Muscle of back (tissue), 11 donors: Measurements from ENCODE around the gene NCDN. TPM values are rescaled to one million over a fixed set of nuclear protein-coding genes. Genes with fewer than 3 reads are reported as not detected.
"Not testable (repeated sequence)": the region's sequence is repeated elsewhere in the genome, so short reads cannot be mapped to it uniquely, and the experiment has no call there.

Experiments
- DNase-seq, 3 donors: peaks; one replicate each; pipeline versions ENCODE4 v3.0.0 to v3.0.0-alpha.2; 2013
- polyA plus RNA-seq, 10 donors: library from polyadenylated mRNA; unstranded; fragments of 120-200 nt; gene quantifications; one replicate each; pipeline ENCODE4 v1.2.1, GENCODE V29; 2013; ENCODE audit not compliant: insufficient read length in 10 of 10

The NCDN gene
- polyA plus RNA-seq, 10 donors: 10.1 to 15.6 (median 14.4) TPM

- DNase-seq: no peak
Measured at GRCh38 chr1:35567947-35568558, 10.5 kb downstream of the NCDN start.

- DNase-seq: peak; percentile 53 to 85 (median 76)
Measured at GRCh38 chr1:35568975-35569395, 11.4 kb downstream of the NCDN start.

DNA sequence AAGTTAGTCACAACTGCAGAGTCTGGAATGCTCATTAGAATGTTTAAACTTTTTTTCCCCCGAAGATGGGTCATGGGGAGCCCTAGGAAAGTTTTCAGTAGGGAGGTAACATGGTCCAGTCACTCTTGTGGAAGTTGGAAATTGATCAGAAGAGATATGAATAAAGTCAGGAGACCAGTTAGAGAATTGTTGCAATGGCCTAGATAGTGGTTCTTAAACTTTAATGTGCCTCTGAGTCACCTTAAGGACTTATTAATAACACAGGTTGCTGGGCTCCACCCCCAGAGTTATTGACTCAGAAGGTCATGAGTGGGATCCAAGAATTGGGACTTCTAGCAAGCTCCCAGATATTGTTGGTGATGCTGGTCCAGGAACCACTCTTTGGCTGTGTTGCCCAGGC, 12.3 kb downstream of the NCDN start:
- DNase-seq: no peak

DNA sequence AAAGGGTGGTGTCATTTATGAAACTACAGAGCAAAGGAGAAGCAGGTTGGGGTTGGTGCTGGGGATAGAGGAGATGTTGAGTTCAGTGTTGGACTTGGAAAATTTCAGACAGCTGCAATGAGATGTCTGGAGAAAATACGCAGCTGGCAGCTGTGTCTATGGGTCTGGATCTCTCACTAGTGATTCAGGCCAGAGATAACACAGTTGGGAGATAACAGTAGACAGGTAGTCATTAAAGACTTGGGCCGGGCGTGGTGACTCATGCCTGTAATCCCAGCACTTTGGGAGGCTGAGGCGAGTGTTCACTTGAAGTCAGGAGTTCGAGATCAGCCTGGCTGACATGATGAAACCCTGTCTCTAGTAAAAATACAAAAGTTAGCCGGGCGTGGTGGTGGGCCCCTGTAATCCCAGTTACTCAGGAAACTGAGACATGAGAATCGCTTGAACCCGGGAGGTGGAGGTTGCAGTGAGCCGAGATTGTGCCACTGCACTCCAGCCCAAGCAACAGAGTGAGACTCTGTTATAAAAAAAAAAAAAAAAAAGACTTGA, 13.1 kb downstream of the NCDN start:
- no peak for DNase-seq

- DNase-seq: no peak
Measured at GRCh38 chr1:35571263-35571662, 13.7 kb downstream of the NCDN start.

- no peak for DNase-seq
Measured at GRCh38 chr1:35572296-35572695, 14.7 kb downstream of the NCDN start.

DNA sequence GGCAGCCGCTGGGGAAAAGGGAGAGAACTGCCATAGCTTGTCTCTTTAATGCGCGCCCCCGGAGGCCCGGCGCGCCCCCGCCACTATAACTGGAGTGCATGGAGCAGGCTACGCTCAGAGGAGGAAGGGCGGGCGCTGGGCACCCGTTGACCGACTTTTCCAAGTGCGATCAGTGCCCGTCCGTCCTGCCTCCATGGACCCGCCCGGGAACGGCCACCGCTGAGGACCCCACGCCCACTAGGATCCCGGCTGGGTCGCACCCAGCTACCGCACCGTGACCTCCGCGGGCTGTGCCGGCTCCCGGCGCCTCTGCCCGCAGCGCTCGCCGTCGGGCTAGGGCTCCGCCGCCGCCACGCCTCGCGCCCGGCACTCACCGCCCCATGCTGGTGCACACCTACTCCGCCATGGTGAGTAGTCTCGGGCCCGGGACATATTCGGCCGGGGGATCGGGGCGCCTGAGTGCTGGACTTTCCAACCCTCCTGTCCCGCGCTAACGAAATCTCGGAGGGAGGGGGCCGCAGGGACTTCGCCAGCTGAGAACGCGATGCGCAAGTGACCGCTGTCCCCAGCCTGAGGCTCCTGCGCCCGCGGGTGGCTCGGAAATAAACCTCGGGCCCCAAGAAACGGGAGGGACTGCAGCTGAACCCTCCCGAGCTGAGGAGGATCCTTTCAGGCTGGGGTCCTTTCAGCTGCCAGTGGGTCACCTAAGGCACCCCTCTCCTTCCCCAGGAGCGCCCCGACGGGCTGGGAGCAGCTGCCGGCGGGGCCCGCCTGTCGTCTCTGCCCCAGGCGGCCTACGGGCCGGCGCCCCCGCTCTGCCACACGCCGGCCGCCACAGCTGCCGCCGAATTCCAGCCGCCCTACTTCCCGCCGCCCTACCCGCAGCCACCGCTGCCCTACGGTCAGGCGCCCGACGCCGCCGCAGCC, 15.9 kb downstream of the NCDN start, which contains the start of gene TFAP2E:
TFAP2E (plus strand) TSS at position 117 of the 927 bp plus-strand sequence; CDS start at position 381, 264 bp downstream.
- peak in 1 of 3 donors; percentile 75 for DNase-seq

- DNase-seq: no peak
Measured at GRCh38 chr1:35574125-35574654, 16.6 kb downstream of the NCDN start.

DNA sequence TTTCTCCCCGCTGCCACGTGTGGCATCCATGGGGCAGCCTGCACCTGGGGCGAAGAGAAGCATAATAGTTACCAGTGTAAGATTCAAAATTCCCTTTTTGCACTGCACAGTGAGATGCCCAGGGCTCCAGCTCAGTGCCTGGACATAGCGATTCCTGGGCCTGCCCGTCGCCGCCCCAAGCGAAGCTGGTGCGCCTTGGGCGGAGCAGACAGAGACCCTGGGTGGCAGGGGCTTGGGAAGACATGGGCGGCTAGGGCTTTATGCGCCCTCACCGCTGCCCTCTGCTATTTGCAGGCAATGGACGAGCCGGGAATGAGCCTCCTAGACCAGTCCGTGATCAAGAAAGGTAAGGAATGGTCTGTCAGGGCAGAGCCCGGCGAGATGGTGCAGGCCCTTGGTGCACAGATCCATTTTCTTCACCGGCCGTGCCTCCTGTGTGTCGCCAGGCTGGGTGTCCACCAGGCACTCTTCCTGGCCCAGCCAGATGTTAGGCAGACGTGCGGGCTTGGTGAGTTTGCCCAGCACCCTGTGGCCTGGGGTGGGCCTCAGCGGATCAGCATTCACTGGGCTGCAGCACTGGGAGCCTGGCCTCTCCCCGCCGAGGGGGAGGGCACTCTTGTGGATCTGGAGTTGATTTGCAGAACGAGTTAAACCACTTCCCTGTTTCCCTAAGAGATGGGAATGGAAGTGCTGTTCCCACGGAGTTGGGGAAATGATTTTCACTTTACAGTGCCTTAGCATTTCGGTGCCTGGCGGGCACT, 17.2 kb downstream of the NCDN start:
- DNase-seq: no peak

GRCh38 chr1:35575416-35575958, 17.9 kb downstream of the NCDN start:
- DNase-seq: no peak

DNA sequence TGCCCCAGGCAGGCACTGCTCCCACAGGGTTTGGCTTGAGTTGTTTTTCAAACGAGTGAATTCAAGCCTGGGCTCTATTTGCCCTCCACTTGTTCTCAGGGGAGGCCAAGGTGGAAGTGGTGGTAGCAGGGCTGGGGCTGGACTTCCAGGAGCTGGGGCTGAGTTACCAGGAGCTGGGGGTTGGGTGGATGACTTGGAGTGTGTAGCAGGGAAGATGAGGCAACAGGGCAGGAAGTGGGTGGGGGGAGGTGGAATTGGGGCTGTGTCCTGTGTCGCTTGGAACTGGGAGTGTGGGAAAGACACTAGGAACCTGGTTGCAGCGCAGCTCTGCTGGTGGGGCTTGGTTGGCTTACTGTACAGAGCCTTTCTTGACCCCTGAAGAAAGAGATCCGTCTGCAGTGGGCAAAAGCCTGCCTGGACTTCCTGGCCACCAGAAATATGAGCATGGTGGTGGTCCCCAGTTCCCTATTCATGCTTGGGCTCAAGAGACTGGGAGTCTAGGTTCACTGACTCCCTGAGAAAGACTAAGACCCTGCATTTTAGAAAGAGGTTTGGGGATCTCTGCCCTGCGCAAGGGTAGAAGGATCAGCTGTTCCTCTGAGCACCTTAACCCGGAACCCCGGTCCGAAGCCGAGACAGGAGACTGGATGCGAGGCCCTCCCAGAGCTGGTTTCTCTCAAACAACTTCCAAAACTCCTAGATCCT, 18.6 kb downstream of the NCDN start:
- no peak for DNase-seq

DNA sequence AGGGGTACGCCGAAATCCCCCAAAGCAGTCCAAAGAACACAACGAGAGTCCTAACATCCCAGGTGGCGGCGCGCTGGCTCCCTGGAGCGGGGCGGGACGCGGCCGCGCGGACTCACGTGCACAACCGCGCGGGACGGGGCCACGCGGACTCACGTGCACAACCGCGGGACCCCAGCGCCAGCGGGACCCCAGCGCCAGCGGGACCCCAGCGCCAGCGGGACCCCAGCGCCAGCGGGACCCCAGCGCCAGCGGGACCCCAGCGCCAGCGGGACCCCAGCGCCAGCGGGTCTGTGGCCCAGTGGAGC, 19.1 kb downstream of the NCDN start:
- not testable (repeated sequence) for DNase-seq

- peak in 1 of 3 donors; percentile 58 for DNase-seq
Measured at GRCh38 chr1:35577071-35577998, 19.7 kb downstream of the NCDN start.

DNA sequence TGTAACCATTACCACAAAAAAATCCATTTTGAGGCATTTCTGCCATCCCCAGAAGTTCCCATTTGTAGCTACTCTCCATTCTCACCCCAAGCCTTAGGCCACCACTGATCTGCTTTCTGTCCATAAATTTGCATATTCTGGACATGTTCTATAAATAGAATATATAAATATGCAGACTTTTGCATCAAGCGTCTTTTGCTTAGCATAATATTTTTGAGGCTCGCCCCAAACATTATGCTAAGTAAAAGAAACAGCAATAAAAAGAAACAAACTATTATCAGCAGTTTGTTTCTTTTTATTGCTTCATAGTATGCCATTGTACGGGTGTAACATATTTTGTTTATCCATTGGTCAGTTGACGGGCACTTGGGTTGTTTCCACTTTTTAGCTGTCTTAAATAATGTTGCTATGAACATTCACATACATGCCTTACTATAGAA, 23.4 kb downstream of the NCDN start:
- no peak for DNase-seq

- not testable (repeated sequence) for DNase-seq
Measured at GRCh38 chr1:35581621-35582020, 24.0 kb downstream of the NCDN start.

DNA sequence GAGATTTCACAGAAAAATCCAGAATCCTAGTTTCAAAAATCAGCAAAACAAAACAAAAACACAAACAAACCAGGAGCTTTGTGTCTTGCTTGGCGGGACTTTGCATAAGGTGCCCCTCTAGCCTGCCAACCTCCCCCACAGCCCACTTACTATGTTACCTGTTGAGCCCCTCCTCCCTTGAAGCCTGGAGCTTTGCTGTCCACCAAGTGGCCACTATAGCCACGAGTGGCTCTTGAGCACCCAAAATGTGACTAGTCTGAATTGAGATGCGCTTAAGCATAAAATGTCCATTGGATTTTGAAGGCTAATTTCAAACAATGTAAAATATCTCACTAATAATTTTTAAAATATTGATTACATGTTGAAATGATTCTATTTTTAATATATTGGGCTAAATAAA, 27.7 kb downstream of the NCDN start:
- DNase-seq: no peak

DNA sequence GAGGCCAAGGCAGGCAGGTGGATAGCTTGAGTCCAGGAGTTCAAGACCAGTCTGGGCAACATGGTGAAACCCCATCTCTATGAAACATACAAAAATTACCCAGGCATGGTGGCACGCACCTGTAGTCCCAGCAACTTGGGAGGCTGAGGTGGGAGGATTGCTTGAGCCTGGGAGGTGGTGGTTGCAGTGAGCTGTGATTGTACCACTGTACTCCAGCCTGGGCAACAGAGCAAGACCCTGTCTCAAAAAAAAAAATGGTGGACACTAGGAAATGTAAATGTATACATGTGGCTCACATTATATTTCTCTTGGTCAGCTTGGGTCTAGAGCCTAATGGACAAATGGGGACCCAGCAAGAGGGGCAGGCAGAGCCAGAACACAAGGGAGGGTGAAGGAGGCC, 28.2 kb downstream of the NCDN start:
- not testable (repeated sequence) for DNase-seq

GRCh38 chr1:35586808-35587207, 29.2 kb downstream of the NCDN start:
- DNase-seq: no peak

DNA sequence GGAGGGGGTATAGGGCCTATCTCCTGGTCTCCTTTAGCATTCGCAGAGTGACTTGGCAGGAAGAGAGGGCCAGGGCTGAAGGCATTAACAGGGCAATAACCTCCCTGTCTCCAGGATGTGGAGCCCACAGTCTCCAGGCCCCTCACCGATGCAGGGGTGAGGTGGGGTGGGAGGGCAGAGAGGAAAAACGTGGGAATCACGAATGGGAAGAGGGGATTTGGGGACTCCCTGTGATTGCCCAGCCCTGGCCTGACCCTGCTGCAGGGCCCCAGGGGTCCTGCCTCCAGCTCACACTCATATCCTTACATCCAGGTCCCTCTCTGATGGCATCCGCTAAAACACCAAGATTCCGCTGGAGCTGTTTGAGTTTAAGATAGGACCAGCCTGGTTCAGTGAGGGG, 30.1 kb downstream of the NCDN start:
- DNase-seq: no peak
